GM18502 (cell line): ENCODE results near the gene SPATS2.
"Not testable (repeated sequence)": the region's sequence is repeated elsewhere in the genome, so short reads cannot be mapped to it uniquely, and the experiment has no call there.

ENCODE experiments used
- ATAC-seq: cut with Tn5 transposase; IDR thresholded peaks from one replicate; pipeline ENCODE4 v1.9.1; 2021; ENCODE audit warnings: mild to moderate bottlenecking; ENCODE audit not compliant: unreplicated experiment, poor library complexity

SPATS2 gene

GRCh38 chr12:49347311-49348193 lies 19.7 kb upstream of the SPATS2 start:
- ATAC-seq, result peak; percentile 59

DNA sequence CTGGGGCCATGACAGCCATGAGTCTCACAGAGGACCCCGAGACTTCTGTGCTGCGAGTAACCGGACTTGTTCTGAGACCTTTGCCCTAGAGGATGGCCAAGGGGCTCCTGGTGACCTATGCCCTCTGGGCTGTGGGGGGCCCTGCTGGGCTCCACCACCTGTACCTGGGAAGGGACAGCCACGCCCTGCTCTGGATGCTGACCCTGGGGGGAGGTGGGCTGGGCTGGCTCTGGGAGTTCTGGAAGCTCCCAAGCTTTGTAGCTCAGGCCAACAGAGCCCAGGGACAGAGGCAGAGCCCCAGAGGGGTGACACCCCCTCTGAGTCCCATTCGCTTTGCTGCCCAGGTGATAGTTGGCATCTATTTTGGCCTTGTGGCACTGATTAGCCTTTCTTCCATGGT lies 18.5 kb upstream of the SPATS2 start:
- no peak for ATAC-seq

DNA sequence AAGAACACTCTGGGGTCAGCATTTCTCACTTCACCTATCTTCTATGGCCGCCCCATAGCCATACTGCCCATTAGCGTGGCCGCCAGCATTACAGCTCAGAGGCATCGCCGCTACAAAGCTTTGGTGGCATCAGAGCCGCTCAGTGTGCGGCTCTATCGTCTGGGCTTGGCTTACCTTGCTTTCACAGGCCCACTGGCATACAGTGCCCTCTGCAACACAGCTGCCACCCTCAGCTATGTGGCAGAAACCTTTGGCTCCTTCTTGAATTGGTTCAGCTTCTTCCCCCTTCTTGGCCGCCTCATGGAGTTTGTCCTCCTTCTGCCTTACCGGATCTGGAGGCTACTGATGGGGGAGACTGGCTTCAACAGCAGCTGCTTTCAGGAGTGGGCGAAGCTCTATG lies 18.0 kb upstream of the SPATS2 start:
- no peak for ATAC-seq

DNA sequence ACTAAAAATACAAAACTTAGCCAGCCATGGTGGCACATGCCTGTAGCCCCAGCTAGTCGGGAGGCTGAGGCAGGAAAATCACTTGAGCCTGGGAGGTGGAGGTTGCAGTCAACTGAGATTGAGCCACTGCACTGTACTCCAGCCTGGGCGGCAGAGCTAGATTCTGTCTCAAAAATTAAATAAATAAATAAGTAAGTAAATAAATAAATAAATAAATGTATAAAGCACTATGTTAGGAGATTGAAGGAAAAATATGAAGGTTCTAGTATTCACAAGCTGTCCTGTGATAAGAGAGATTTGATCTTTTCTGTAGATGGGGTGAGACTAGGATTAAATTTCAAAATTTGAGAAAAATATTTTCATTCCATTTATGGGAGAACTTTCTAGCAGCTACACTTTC lies 14.9 kb upstream of the SPATS2 start:
- no peak for ATAC-seq

GRCh38 chr12:49355913-49356312 lies 11.3 kb upstream of the SPATS2 start:
- ATAC-seq, result no peak

DNA sequence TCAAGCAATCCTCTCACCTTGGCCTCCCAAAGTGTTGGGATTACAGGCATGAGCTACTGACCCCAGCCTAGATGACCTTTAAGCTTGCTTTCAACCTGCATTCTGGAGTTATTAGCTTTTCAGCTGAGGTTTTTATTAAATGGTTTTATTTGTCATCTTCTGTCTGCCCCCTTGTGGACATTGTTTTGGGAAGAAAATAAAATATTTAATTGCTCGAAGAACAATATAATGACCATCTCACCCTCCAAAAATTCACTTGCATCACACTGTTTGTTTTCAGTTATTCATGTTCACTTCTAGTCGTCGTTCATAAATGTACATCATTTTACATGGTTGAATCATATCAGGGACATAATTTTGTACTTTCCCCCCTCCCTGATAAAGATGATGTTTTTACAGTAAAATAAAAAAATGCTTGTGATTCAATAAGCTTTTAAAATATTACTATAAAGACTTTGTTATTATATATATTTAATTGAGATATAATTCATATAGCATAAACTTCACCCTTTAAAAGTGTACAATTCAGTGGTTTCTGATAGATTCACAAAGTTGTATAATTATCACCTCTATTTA lies 10.1 kb upstream of the SPATS2 start:
- no peak for ATAC-seq

GRCh38 chr12:49358483-49359141 lies 8.7 kb upstream of the SPATS2 start:
- ATAC-seq, result peak; percentile 39

DNA sequence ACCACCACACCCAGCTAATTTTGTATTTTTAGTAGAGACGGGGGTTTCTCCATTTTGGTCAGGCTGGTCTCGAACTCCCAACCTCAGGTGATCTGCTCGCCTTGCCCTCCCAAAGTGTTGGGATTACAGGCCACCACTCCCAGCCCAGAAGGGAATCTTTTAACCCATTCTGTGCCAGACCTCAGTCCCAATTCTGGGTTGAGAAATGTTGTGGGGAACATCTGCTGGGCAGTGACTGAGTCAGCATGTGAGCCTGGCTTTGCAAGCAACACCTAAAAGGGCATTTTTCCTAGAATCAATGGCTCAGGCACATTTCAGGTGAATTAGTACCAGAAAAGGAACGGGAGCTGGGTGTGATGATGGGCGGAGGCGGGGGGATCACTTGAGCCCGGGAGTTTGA lies 7.6 kb upstream of the SPATS2 start:
- no peak for ATAC-seq

- no peak for ATAC-seq
Observed at GRCh38 chr12:49362077-49362476, 5.2 kb upstream of the SPATS2 start.

GRCh38 chr12:49364989-49365388 lies 2.3 kb upstream of the SPATS2 start:
- no peak for ATAC-seq

- ATAC-seq, result no peak
Observed at GRCh38 chr12:49365542-49365941, 1.7 kb upstream of the SPATS2 start.

DNA sequence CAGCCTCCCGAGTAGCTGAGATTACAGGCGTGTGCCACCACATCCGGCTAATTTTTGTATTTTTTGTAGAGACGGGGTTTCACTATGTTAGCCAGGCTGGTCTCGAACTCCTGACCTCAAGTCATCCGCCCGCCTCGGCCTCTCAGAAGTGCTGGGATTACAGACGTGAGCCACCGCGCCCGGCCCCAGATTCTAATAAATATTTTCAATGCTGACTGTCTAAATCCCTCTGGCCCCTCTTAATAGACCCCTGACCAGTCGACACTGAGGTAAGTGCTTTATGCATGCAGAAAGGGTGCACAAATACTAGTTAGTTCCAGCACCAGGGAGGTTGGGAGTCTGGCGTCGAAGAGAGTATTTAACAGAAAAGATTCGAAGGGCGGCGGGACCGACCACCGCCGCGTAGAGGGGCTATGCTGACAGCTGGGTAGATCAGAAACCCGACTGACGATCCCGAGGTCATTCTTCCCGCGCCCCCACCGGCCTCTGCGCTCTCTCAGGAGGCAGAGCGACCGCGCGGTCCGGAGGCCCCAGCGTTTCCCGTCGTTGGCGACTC lies 1.1 kb upstream of the SPATS2 start:
- ATAC-seq, result peak; percentile 3

GRCh38 chr12:49366652-49367380 lies 446 bp upstream of the SPATS2 start:
- peak; percentile 67 for ATAC-seq

- no peak for ATAC-seq
Observed at GRCh38 chr12:49368240-49368600, 958 bp downstream of the SPATS2 start.

DNA sequence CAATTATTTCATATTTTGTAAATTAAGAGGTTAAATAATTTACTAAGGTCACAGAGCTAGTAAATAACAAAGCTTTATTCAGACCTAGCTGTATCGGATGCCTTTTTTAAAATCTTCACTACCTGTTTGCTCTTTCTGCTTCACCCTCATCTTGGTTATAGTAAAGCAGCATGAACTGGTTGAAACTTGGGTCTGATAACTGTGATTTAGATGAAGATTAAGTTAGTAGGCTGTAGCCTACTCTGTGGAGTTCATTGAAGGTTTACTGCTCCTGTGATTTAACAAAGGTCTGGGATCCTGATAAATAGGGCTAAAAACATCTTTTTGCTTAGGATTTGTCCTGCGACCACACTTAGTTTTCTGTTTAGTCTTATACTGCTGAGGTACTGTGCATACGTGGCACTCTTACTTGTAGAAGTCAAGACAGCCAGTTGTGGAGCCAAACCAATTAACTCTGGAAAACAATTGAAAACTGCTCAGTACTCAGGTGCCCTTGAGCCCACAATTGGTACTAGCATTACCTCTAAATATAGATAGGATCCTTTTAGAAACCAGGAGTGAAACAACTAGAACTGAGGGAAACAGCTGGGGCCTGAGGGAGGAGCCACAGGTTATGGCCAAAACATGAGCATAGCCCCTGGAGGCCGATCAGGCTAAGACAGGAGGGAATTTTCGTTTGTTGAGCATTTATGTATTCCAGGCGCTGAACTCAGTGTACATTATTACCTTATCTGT lies 2.3 kb downstream of the SPATS2 start:
- peak; percentile 53 for ATAC-seq

GRCh38 chr12:49370539-49370938 lies 3.3 kb downstream of the SPATS2 start:
- ATAC-seq, result no peak

GRCh38 chr12:49375406-49375805 lies 8.1 kb downstream of the SPATS2 start:
- no peak for ATAC-seq

GRCh38 chr12:49377386-49377785 lies 10.1 kb downstream of the SPATS2 start:
- ATAC-seq, result no peak

GRCh38 chr12:49380184-49380583 lies 12.9 kb downstream of the SPATS2 start:
- not testable (repeated sequence) for ATAC-seq
